ENCODE measurements around the gene RASSF1. TPM values are rescaled to one million over a fixed set of nuclear protein-coding genes. Genes with fewer than 3 reads are reported as not detected.

Gene RASSF1
- total RNA-seq, 2 experiments from 2014 or later, result 33.0 to 36.0 TPM

GRCh38 chr3:50341996-50342650 lies 1.5 kb upstream of the RASSF1 start:
- Histone ChIP-seq H3K9me3 (ENCODE audit: low read length) (no peaks in the 10 kb centered on the region), H3K4me3 (ENCODE audit: low read depth, low read length, poor library complexity, severe bottlenecking) (no peak overlapping the region), H3K4me2 (ENCODE audit: low read length) (no peak overlapping the region), H3K27ac (ENCODE audit: low read depth, low read length, poor library complexity, severe bottlenecking) (no peak overlapping the region), H4K20me1 (ENCODE audit: insufficient read depth, low read length) (no peaks in the 10 kb centered on the region), H3K36me3 (ENCODE audit: insufficient read depth, low read length) (no peaks in the 10 kb centered on the region), H2AFZ (ENCODE audit: low read length) (no peak overlapping the region), H3K79me2 (ENCODE audit: insufficient read depth, low read depth, low read length) (peaks cover 5% of the 10 kb centered on the region; the same call in 1 of the 2 replicates), H3K4me1 (ENCODE audit: insufficient read depth, low read length, poor library complexity, severe bottlenecking) (peaks cover 42% of the 10 kb centered on the region), H3K9me2 (ENCODE audit: insufficient read depth, low read length) (no peaks in the 10 kb centered on the region)
- no peak for DNase-seq (ENCODE audit: low spot score)
- no TSS peak for BruUV-seq (replicated peaks)
- POLR2A ChIA-PET, result no interaction called here
- CTCF ChIA-PET (ENCODE audit: unreplicated experiment), result no interaction called here
- intact Hi-C loops (cut with micrococcal nuclease; ENCODE audit: unreplicated experiment), result no loop called here
- no peak for TF ChIP-seq EZH2phosphoT487 (IDR thresholded peaks at IDR 0.05; ENCODE audit: borderline replicate concordance, low read depth, low read length)
- no peak for TF ChIP-seq CTCF (conservative IDR thresholded peaks at IDR 0.05; ENCODE audit: low read length)

GRCh38 chr3:50341537-50341936 lies 901 bp upstream of the RASSF1 start:
- DNase-seq (ENCODE audit: low spot score), result no peak

More at GRCh38 chr3:50341537-50341936, 901 bp upstream of the RASSF1 start:
- Histone ChIP-seq H2AFZ (ENCODE audit: low read length) (no peak overlapping the region; the same call in 1 of the 2 replicates), H3K79me2 (ENCODE audit: insufficient read depth, low read depth, low read length) (peaks cover 11% of the 10 kb centered on the region), H3K4me3 (ENCODE audit: low read depth, low read length, poor library complexity, severe bottlenecking) (no peak overlapping the region), H4K20me1 (ENCODE audit: insufficient read depth, low read length) (no peaks in the 10 kb centered on the region; the same call in 1 of the 2 replicates), H3K36me3 (ENCODE audit: insufficient read depth, low read length) (peaks cover 3% of the 10 kb centered on the region; the same call in 1 of the 2 replicates), H3K4me2 (ENCODE audit: low read length) (no peak overlapping the region), H3K4me1 (ENCODE audit: insufficient read depth, low read length, poor library complexity, severe bottlenecking) (peaks cover 42% of the 10 kb centered on the region), H3K27ac (ENCODE audit: low read depth, low read length, poor library complexity, severe bottlenecking) (no peak overlapping the region), H3K9me3 (ENCODE audit: low read length) (no peaks in the 10 kb centered on the region), H3K9me2 (ENCODE audit: insufficient read depth, low read length) (no peaks in the 10 kb centered on the region)
- ChIA-PET POLR2A (no interaction called here), CTCF (ENCODE audit: unreplicated experiment) (no interaction called here)
- no TSS peak for BruUV-seq (replicated peaks)
- TF ChIP-seq CTCF (conservative IDR thresholded peaks at IDR 0.05; ENCODE audit: low read length), result no peak
- no peak for TF ChIP-seq EZH2phosphoT487 (IDR thresholded peaks at IDR 0.05; ENCODE audit: borderline replicate concordance, low read depth, low read length)
- intact Hi-C loops (cut with micrococcal nuclease; ENCODE audit: unreplicated experiment), result no loop called here
